ENCODE data around the gene MXD1.

DNA sequence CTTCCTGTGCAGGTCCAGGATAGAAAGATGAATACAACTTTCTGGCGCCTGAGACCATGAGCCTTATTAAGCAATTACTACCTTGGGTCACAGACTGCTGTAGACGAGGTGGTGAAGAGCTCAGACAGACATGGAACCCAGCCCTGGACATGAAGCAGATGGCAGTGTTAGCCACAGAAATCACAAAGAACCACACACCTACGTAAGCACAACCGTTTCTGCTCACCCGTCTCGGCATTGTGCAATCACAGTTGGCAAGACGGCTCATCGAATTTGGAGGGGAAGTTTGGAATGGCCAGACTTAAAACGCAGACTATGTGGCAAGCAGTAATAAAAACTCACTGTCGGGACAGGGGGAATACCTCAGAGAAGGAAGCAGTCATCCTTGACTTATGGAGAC is 70.8 kb downstream of the MXD1 start:
- no peak for TF ChIP-seq POLR2A (IDR thresholded peaks at IDR 0.05)
- TF ChIP-seq, protein P1, sequence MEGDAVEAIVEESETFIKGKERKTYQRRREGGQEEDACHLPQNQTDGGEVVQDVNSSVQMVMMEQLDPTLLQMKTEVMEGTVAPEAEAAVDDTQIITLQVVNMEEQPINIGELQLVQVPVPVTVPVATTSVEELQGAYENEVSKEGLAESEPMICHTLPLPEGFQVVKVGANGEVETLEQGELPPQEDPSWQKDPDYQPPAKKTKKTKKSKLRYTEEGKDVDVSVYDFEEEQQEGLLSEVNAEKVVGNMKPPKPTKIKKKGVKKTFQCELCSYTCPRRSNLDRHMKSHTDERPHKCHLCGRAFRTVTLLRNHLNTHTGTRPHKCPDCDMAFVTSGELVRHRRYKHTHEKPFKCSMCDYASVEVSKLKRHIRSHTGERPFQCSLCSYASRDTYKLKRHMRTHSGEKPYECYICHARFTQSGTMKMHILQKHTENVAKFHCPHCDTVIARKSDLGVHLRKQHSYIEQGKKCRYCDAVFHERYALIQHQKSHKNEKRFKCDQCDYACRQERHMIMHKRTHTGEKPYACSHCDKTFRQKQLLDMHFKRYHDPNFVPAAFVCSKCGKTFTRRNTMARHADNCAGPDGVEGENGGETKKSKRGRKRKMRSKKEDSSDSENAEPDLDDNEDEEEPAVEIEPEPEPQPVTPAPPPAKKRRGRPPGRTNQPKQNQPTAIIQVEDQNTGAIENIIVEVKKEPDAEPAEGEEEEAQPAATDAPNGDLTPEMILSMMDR (IDR thresholded peaks at IDR 0.05) = peak in 1 of 7 experiments; percentile 17
